NT2/D1 (cell line): ENCODE data around the gene PCDHB16.
"Not testable (repeated sequence)": the region's sequence is repeated elsewhere in the genome, so short reads cannot be mapped to it uniquely, and the experiment has no call there.

Source experiments
- DNase-seq: peaks from one replicate; pipeline ENCODE4 v3.0.0-alpha.2; 2011; ENCODE audit warnings: low read depth, low spot score
- H3K27me3 ChIP-seq: 2 replicates; pipeline ENCODE4 v1.6.0; 2011; ENCODE audit warnings: mild to moderate bottlenecking; ENCODE audit not compliant: insufficient read length, insufficient read depth
- H3K36me3 ChIP-seq: 2 replicates; pipeline ENCODE4 v1.6.1; 2011; ENCODE audit warnings: mild to moderate bottlenecking, low read length, mixed read lengths; ENCODE audit not compliant: insufficient read depth, insufficient read length
- H3K4me1 ChIP-seq: 2 replicates; pipeline ENCODE4 v1.5.1; 2011; ENCODE audit not compliant: insufficient read depth, insufficient read length
- H3K4me3 ChIP-seq: 2 replicates; pipeline ENCODE4 v1.5.1; 2011; ENCODE audit warnings: low read depth; ENCODE audit not compliant: insufficient read length
- H3K9ac ChIP-seq: 2 replicates; pipeline ENCODE4 v1.6.0; 2011; ENCODE audit warnings: low read depth; ENCODE audit not compliant: insufficient read length
- H3K9me3 ChIP-seq: 2 replicates; pipeline ENCODE4 v1.5.1; 2011; ENCODE audit warnings: mild to moderate bottlenecking, low read length; ENCODE audit not compliant: insufficient read depth
- SUZ12 ChIP-seq: IDR thresholded peaks from 2 replicates; pipeline ENCODE4 v1.6.1; 2011; ENCODE audit not compliant: insufficient read length, insufficient read depth; ENCODE audit errors: extremely low read depth
- YY1 ChIP-seq: IDR thresholded peaks from 2 replicates; pipeline ENCODE4 v1.6.1; 2011; ENCODE audit not compliant: insufficient read length, insufficient read depth
- ZNF274 ChIP-seq: IDR thresholded peaks from 2 replicates; pipeline ENCODE4 v1.6.1; 2011; ENCODE audit warnings: mild to moderate bottlenecking, low read depth, low read length

Gene PCDHB16

DNA sequence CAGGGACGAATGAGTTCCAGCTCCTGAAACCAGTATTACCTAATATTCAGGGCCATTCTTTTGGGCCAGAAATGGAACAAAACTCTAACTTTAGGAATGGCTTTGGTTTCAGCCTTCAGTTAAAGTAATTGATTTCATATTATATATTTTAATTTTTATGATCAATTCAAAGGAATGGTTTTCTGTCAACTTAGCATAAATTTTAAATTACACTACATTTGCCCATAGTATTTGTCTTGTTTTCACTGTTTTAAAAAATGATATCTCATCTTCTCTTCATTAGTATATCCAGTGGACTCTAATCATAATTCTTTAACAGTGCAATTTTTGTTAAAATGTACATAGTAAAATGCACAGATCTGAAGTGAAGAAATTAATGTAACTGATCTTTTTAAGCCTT lies 1.9 kb upstream of the PCDHB16 start:
- H3K4me1 ChIP-seq = no peaks in the 10 kb centered on the region
- H3K4me3 ChIP-seq = no peak overlapping the region
- H3K27me3 ChIP-seq = no peaks in the 10 kb centered on the region
- H3K9ac ChIP-seq = no peak overlapping the region
- peaks cover 5% of the 10 kb centered on the region; the same call in 1 of the 2 replicates for H3K9me3 ChIP-seq
- DNase-seq = no peak
- TF ChIP-seq YY1 (no peak), SUZ12 (no peak), ZNF274 (no peak)
- H3K36me3 ChIP-seq = no peaks in the 10 kb centered on the region

DNA sequence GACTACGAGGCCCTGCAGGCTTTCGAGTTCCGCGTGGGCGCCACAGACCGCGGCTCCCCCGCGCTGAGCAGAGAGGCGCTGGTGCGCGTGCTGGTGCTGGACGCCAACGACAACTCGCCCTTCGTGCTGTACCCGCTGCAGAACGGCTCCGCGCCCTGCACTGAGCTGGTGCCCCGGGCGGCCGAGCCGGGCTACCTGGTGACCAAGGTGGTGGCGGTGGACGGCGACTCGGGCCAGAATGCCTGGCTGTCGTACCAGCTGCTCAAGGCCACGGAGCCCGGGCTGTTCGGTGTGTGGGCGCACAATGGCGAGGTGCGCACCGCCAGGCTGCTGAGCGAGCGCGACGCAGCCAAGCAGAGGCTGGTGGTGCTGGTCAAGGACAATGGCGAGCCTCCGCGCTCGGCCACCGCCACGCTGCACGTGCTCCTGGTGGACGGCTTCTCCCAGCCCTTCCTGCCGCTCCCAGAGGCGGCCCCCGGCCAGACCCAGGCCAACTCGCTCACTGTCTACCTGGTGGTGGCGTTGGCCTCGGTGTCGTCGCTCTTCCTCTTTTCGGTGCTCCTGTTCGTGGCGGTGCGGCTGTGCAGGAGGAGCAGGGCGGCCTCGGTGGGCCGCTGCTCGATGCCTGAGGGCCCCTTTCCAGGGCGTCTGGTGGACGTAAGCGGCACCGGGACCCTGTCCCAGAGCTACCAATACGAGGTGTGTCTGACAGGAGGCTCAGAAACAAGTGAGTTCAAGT lies 2.1 kb downstream of the PCDHB16 start:
- not testable (repeated sequence) for H3K4me1 ChIP-seq, H3K9me3 ChIP-seq, H3K9ac ChIP-seq, H3K27me3 ChIP-seq, H3K4me3 ChIP-seq, DNase-seq, H3K36me3 ChIP-seq

DNA sequence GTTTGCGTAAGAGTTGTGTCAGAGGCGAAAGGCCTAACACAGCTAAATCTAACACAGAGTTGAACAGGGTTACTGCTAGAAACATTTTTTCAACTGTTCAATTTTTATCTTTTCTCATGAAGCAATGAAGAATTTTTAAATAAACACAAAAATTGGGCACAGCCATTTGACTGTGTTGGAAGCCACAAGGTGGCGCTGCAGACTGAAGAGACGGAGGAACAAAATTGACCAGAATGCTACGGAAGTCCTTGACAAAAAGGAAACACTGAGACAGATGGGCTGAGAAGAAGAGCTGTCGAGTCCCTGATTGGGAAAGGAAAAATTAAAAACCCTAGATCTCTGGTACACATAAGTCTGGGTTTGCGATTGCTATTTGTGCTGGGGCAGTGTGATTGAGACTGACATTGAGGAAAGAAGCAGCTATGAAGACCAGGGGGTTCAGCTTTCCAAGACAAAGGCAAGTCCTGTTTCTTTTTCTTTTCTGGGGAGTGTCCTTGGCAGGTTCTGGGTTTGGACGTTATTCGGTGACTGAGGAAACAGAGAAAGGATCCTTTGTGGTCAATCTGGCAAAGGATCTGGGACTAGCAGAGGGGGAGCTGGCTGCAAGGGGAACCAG lies 4.8 kb downstream of the PCDHB16 start, which contains the start of gene PCDHB9:
TSS of gene PCDHB9 (plus strand) at position 265 of the 616 bp plus-strand sequence. CDS start at position 423, 158 bp downstream.
- no peak within 1 kb of the TSS for H3K9ac ChIP-seq
- H3K9me3 ChIP-seq = peaks cover 5% of the 10 kb centered on the region; the same call in 1 of the 2 replicates
- peak; percentile 13 for DNase-seq
- no peaks in the 10 kb centered on the region for H3K4me1 ChIP-seq
- H3K4me3 ChIP-seq = no peak within 1 kb of the TSS
- no peaks in the 10 kb centered on the region for H3K27me3 ChIP-seq
- no peak for TF ChIP-seq YY1
- TF ChIP-seq ZNF274 = no peak
- no peak for TF ChIP-seq SUZ12
- no peaks in the 10 kb centered on the region for H3K36me3 ChIP-seq

DNA sequence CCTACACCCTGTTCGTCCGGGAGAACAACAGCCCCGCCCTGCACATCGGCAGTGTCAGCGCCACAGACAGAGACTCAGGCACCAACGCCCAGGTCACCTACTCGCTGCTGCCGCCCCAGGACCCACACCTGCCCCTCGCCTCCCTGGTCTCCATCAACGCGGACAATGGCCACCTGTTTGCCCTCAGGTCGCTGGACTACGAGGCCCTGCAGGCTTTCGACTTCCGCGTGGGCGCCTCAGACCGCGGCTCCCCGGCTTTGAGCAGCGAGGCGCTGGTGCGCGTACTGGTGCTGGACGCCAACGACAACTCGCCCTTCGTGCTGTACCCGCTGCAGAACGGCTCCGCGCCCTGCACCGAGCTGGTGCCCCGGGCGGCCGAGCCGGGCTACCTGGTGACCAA lies 6.5 kb downstream of the PCDHB16 start:
- not testable (repeated sequence) for H3K4me1 ChIP-seq, H3K27me3 ChIP-seq, H3K36me3 ChIP-seq, H3K4me3 ChIP-seq, H3K9ac ChIP-seq, H3K9me3 ChIP-seq, DNase-seq

DNA sequence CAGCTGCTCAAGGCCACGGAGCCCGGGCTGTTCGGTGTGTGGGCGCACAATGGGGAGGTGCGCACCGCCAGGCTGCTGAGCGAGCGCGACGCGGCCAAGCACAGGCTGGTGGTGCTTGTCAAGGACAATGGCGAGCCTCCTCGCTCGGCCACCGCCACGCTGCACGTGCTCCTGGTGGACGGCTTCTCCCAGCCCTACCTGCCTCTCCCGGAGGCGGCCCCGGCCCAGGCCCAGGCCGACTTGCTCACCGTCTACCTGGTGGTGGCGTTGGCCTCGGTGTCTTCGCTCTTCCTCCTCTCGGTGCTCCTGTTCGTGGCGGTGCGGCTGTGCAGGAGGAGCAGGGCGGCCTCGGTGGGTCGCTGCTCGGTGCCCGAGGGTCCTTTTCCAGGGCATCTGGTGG lies 6.9 kb downstream of the PCDHB16 start:
- H3K4me1 ChIP-seq, H3K9me3 ChIP-seq, H3K36me3 ChIP-seq, DNase-seq, H3K4me3 ChIP-seq, H3K27me3 ChIP-seq, H3K9ac ChIP-seq: not testable (repeated sequence)

- Histone ChIP-seq H3K9ac (no peak within 1 kb of the TSS), H3K4me1 (no peaks in the 10 kb centered on the region), H3K4me3 (no peak within 1 kb of the TSS), H3K36me3 (no peaks in the 10 kb centered on the region), H3K9me3 (peaks cover 12% of the 10 kb centered on the region), H3K27me3 (peaks cover 15% of the 10 kb centered on the region)
- no peak for TF ChIP-seq SUZ12
- TF ChIP-seq ZNF274 = no peak
- TF ChIP-seq YY1 = no peak
- DNase-seq = peak; percentile 36
Measured at GRCh38 chr5:141192110-141192725, 10.0 kb downstream of the PCDHB16 start, which contains the start of gene PCDHB10. TSS of gene PCDHB10 (plus strand) at chr5:141192353. CDS start at chr5:141192553, 200 bp downstream.

DNA sequence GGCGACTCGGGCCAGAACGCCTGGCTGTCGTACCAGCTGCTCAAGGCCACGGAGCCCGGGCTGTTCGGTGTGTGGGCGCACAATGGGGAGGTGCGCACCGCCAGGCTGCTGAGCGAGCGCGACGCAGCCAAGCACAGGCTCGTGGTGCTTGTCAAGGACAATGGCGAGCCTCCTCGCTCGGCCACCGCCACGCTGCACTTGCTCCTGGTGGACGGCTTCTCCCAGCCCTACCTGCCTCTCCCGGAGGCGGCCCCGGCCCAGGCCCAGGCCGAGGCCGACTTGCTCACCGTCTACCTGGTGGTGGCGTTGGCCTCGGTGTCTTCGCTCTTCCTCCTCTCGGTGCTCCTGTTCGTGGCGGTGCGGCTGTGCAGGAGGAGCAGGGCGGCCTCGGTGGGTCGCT lies 12.1 kb downstream of the PCDHB16 start:
- H3K36me3 ChIP-seq = not testable (repeated sequence)

GRCh38 chr5:141196363-141196762 lies 14.2 kb downstream of the PCDHB16 start:
- Histone ChIP-seq H3K4me3 (no peak overlapping the region), H3K36me3 (no peaks in the 10 kb centered on the region), H3K9me3 (peaks cover 15% of the 10 kb centered on the region), H3K27me3 (peaks cover 15% of the 10 kb centered on the region), H3K4me1 (no peaks in the 10 kb centered on the region), H3K9ac (no peak overlapping the region)
- DNase-seq = no peak
- TF ChIP-seq SUZ12 = no peak
- no peak for TF ChIP-seq YY1
- no peak for TF ChIP-seq ZNF274

More for the DNA sequence above, 12.1 kb downstream of the PCDHB16 start:
- H3K9me3 ChIP-seq = peaks cover 15% of the 10 kb centered on the region
- H3K4me1 ChIP-seq, H3K9ac ChIP-seq, DNase-seq, H3K4me3 ChIP-seq: not testable (repeated sequence)
- peaks cover 15% of the 10 kb centered on the region for H3K27me3 ChIP-seq
